Measurements from ENCODE around the gene FCHSD2. TPM values are rescaled to one million over a fixed set of nuclear protein-coding genes. Genes with fewer than 3 reads are reported as not detected.

FCHSD2 gene
- total and polyA plus RNA-seq, 2 of the 13 experiments (the other 11 are each of a cell fraction or from before 2014, with no cell fraction given): 20.5 to 24.8 TPM

GRCh38 chr11:72793425-72794367 is 348.4 kb downstream of the FCHSD2 start, which contains the start of gene STARD10 (continued):
- TF ChIP-seq ZNF407 (CRISPR knock-in tag; IDR thresholded peaks at IDR 0.05; ENCODE audit: not compliant biosample characterization): peak; percentile 48
- no peak for TF ChIP-seq TRAFD1 (CRISPR knock-in tag; IDR thresholded peaks at IDR 0.05; ENCODE audit: borderline replicate concordance)
- TF ChIP-seq E2F2 (CRISPR knock-in tag; IDR thresholded peaks at IDR 0.05; ENCODE audit: borderline replicate concordance): no peak
- TF ChIP-seq ZNF34 (CRISPR knock-in tag; IDR thresholded peaks at IDR 0.05; ENCODE audit: borderline replicate concordance): no peak
- TF ChIP-seq ZHX1 (CRISPR knock-in tag; IDR thresholded peaks at IDR 0.05; ENCODE audit: low read depth): no peak; the same call in 1 of the 2 replicates
- TF ChIP-seq ZNF263 (CRISPR knock-in tag; IDR thresholded peaks at IDR 0.05): 0 out of 2 replicates have a peak, but pooled peaks have one; percentile 32
- peak; percentile 79 for TF ChIP-seq RBM39 (IDR thresholded peaks at IDR 0.05; ENCODE audit: low read depth, low read length, poor library complexity, severe bottlenecking)
- TF ChIP-seq MAFK (conservative IDR thresholded peaks at IDR 0.05 in 1 of 2, IDR thresholded peaks at IDR 0.05 in 1 of 2; ENCODE audit: low read length in 2 of 2): no peak
- no peak for TF ChIP-seq CENPX (CRISPR knock-in tag; IDR thresholded peaks at IDR 0.05)
